GM21528 (cell line): ENCODE results near the gene SDK2.

Experiments
- ATAC-seq: cut with Tn5 transposase; IDR thresholded peaks from one replicate; pipeline ENCODE4 v1.9.1; 2021; ENCODE audit warnings: mild to moderate bottlenecking, moderate library complexity; ENCODE audit not compliant: unreplicated experiment, low FRiP score

The SDK2 gene

DNA sequence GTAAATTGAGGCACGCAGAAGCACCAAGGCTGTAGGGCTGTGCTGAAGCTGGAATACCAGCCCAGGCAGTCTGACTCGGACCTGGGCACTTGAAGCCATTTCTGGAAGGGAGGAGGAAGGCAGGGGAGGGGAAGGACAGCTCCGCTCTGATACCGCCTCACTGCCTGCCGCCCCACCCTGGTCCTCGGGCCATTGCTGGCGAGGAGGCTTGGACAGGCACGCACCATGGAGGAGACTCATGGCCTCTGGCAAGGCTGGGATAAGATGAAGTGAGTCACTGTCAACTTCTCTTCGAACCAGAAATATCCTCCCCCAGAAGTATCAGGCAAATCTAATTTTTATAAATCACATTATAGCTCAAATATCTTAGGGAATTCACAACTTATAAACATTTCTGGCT, 81.3 kb downstream of the SDK2 start:
- ATAC-seq, result no peak

DNA sequence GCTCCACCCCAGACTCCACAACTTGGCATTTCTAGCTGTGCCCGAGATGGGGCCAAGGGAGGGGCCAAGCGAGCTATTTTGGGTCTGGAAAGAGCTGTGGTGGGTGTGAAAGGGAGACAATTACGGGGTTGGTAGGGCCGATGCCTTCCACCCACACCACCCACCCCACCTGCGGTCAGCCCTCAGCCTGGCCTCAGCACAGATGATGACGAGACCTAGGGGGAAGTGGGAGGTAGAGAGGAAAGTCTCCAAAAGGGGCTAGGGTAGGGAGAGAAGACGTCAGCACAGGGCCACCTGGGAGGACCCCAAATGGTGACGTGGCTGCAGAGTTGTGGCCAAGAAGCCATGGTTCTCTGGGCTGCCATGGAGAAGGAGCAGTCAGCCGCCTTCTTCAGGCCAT, 83.1 kb downstream of the SDK2 start:
- no peak for ATAC-seq

DNA sequence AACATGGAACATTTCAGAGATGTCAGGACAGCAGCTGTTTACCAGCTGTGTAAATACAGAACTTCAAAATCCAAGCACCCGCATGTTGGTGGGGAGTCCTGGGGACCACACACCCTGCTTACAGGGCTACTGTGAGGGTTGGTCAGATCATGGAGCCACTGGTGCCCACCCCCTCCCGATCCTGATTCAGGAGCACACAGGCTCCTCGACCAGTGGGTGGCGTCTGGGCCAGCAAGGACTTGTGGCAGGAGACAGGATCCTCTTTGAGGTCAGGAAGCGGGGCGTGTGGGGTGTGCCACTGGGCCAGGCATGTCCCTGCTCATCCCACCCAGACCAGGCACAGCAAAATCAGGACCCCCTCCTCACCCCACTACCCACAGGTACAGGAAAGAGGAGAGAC, 83.6 kb downstream of the SDK2 start:
- no peak for ATAC-seq

DNA sequence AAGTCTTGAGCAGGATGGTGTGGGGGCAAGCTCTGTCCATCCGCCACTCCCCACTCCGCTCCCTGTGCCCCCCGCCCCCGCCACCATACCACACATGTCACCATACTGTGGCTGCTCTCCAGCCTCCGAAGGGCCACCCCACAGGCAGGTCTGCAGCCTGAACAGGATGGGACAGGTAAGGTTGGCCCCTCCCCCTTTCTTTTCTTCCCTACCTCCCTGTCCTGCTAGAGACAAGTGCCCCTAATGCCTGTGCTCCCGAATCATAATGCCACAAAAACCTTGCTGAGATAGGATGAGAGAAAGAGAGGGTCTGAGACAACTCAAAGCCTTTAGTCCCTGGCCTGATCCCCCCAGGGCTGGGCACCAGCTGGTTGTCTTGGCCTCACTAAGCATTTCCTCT, 84.7 kb downstream of the SDK2 start:
- no peak for ATAC-seq

DNA sequence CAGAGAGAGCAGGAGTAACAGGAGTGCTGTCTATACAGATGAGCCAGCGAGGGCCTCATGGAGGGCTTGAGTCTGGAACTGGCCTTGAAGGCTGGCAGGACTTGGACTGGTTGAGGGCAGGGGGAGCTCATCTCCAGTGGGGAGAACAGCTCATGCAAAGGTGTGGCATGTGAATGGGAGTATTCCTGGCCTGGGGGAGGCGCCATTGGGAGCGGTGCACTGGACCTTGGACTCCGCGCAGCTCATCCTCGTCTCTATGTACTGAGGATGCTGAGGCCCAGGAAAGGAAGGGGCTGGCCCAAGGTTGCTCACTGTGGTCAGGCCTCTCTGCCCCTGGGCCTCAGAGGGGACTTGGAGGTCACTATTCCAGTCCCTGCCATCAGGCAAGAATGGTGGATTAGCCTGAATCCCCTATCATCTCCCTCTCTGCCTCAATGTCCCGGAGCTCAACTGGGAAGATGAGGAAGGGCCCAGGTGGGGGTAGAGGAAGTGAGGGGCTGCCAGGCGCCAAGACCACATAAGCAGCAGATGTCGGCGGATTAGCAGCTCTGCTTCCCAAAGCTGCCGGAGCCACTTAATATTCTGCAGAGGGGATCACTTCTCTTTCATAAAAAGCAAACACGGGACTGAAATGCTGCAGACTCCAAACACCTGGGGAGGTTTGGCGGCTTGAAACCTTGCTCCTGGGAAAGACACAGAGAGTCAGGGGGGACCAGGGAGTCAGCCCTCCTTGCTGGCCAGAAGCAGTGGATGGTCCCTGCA, 88.9 kb downstream of the SDK2 start:
- no peak for ATAC-seq

DNA sequence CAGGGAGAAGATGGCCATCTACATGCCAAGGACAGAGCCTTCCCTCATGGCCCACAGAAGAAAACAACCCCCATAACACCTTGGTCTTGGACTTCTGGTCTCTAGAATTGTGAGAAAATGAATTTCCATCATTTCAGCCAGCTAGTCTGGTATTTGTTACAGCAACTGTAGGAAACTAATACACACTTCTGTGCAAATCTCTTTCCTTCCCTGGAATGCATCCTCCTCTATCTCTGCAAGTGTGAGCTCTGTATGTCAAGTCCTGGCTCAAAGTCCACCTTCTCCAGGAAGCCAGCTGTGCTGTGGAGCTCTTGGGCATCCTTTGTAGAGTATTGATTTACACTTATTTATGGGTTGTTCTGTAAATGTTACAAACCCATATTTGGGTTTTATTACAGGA, 89.7 kb downstream of the SDK2 start:
- ATAC-seq, result no peak

DNA sequence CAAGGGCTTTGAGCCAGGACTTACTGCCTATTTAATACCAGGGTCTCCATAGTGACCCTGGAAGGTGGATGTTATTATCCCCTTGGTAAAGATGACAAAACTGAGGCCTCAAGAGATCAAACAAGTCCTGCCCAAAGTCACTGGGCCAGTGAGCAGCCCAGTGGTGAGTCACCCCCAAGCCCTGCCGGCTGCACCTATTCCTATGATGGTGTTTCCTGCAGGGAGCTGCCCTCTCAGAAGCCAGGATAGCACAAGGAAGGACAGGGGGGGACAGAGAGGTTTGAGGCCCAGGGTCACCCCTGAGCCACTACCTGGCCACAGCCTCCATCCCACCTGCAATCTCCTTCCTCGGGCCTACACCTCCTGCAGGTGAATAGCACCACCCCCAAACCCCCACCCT, 90.9 kb downstream of the SDK2 start:
- ATAC-seq, result no peak

DNA sequence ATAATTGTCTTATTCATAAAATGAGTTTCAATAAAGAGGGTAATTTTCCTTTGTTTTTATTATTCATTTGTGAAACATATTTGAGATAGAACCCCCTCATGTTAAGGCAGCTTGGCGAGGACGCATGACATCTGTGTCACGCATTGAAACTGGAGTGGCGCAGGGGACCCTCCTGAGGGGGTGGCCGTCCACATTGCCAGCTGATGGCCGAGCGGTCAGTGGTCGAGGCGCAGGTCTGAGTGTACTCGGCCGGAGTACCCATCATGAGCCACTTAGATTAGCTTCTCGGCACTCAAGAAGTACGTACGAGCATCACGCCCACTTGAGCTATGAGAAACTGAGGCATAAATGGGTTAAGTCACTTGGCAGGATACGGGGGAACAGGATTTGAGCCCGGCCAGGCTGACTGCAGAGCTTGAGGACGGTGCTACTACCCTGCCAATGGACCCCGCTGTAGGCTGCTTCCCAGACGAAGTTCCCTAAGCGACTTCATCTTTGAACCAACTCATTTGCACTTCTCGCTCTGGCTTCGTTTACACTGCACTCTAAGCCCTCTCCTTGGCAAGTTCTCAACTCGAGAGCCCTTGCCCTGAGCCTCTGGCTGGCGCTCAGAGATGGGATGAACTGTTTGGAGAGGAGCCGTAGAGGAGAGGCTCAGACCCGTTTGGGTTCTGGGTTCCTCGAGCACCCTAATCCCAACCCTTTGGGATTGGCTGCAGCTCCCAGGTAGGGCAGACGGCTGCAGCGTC, 91.8 kb downstream of the SDK2 start:
- no peak for ATAC-seq

DNA sequence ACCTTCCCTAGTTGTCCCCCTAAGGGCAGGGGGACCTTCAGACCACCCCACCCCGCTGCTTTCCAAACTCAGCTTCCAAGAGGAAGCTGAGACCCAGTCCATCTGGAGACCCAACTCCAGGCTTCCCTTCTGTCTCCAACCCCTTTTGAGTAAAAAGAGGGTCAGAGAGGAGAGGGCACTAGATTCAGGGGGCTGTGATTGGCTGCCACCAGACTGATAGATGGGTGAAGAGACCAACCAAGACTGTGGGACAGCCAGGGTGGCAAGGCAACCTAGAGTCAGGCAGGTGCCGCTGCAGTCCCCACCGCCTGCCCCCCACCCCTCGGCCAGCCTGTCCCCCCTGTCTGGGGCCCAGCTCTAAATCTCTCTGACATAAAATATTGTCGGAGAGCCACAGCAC, 92.5 kb downstream of the SDK2 start:
- no peak for ATAC-seq

DNA sequence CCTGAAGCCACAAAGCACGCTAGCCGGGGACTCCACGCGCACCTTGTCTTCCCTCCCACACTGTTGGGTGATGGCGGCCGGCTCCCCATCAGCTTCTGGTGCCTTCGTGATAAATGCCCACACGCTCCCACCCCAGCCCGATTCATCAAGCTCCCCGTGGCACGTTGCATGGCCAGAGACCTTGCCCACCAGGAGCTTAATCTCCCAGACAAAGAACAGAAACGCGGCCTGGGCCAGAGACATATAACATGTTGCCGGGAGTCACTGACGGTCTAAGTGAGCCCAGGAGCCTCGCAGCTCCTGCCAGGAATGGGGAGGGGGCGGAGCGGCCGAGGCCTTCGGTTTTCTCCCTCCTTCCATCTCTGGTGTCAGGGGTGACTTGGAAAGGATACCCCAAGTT, 93.1 kb downstream of the SDK2 start:
- no peak for ATAC-seq

DNA sequence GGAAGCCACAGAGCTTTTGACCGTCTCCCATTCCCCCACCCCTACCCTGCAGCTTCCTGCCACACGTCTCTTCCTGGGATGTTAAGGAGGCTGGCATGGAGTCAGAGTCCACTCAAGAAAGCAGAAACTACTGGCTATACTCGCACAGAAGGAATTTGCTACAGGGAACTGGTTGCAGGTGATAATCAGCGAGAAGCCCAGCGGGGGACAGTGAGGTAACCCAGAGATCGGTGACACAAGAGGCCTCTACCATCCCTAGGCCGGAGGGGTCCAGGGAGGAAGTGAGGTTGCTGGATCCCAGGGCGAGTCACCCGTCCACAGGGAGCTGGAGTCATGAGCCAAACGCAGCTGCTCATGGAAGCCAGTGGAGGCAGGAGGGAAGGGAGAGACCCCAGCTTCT, 93.7 kb downstream of the SDK2 start:
- no peak for ATAC-seq

DNA sequence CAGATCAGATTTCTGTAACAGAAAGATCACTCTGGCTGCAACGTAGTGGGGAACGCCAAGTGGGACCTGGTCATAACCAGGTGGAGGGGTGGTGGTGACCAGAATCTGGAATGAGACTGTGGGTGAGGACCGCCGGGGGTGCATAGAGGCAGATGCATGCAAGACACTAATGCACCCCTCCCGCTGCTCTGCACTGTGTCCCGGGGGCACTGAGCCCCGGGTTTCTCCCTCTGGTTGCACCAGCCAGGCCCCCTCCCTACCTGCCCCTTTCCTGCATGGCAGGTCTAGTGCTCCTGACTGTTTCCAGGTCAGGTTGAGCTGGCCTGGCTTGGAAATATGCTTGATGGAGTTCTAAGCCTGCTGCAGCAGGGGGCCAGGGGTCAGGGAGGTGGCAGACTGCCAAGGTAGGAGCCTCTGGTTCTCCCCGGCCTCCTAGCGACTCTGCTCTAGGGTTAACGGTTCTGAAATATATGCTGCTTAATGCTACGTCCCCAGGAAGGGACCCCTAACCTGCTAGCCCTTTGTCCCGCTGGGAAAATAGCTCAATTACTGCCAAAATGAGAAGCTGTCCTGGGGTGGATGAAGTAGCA, 94.3 kb downstream of the SDK2 start:
- no peak for ATAC-seq

DNA sequence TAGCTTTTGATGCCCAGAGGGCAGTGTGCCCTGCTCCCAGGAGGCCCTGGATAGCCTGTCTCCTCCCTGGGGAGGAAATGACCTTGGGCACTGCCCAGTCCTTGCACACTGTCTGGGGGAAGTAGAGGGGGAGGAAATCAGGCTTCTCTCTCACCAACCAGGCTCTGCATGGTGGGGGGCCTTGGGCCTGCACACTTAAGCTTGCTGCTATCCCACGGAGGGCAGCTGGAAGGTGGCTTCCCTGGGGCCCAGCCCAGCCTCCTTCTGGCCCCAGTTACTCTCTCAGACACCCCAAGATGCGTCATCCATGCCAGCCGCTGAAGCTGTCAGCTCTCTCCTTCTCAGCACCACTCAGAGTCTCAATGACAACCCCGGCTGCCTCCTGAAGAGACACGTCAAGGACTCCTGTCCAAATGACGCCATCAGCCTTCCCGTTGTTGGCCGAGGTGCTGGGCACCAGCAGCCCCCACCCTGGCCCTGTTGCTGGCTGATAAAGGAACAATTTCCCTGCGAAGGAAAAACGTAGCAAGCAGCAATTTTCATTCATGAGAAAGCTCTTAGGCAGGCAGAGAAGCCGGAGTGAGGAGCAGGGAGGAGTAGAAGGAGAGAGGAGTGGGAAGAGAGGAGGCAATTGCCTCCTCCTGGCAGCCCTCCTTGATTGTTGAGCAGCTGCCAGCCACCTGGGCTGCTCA, 95.5 kb downstream of the SDK2 start:
- no peak for ATAC-seq

DNA sequence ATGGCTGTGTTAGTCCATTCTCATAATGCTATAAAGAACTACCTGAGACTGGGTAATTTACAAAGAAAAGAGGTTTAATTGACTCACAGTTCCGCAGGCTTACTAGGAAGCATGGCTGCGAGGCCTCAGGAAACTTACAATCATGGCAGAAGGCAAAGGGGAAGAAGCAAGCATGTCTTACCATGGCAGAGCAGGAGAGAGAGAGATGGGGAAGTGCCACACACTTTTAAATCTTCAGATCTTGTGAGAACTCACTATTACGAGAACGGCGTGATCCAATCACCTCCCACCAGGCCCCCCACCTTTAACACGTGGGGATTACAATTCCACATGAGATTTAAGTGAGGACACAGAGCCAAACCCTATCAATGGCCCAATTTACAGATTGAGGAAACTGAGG, 96.5 kb downstream of the SDK2 start:
- no peak for ATAC-seq

DNA sequence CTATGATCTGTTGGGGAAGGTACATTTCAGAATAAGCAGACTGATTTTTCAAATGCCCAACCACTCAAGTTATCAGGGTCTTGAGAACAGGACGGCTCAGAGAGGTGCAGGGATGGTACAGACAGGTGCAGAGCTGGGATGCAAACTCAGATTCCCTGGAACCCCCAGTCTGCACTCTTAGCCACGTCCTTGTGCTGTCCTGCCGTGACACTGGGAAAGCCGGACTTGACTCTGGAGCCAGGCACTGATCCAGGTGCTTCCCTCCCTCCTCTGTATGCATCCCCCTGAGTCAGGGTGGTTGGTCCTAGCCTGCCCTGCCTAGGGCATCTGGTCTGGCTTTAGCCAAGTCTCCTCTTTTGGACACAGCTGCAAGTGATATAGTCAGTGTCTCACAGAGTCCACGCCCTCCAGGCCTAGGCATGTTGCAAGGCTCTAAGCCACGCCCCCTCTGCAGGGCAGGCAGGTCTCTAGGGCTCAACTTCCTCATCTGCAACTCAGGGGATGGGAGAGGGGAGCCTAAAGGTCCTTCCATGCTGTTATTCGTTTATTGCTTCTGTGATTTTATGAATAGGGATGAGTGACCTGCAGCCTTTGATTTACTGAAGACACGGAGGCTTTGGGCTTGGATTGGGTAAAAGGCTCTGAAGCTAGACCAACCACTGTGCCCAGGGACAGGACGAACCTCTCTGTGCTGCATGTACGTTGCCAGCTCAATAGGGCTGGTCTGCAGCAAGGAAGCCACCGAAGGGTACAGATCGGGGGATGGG, 97.3 kb downstream of the SDK2 start:
- no peak for ATAC-seq

DNA sequence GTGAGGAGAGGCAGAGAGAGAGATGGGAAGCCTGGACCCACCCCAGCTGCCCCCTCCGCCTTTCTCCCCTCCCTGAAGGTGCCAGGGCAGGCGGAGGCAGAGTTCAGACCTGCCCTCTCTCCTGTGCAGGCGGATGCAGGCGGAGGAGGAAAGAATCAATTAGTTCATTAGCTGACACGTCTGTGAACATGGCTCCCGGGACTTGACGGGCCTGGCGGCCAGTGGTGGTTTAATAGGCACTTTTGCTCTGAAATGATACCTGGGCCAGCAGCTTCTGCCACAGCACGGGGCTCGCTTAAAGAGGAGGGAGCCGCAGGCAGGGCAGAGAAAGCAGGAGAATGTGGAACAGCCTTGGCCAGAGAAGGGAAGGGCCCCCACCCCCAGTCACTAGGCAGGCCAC, 98.1 kb downstream of the SDK2 start:
- no peak for ATAC-seq

DNA sequence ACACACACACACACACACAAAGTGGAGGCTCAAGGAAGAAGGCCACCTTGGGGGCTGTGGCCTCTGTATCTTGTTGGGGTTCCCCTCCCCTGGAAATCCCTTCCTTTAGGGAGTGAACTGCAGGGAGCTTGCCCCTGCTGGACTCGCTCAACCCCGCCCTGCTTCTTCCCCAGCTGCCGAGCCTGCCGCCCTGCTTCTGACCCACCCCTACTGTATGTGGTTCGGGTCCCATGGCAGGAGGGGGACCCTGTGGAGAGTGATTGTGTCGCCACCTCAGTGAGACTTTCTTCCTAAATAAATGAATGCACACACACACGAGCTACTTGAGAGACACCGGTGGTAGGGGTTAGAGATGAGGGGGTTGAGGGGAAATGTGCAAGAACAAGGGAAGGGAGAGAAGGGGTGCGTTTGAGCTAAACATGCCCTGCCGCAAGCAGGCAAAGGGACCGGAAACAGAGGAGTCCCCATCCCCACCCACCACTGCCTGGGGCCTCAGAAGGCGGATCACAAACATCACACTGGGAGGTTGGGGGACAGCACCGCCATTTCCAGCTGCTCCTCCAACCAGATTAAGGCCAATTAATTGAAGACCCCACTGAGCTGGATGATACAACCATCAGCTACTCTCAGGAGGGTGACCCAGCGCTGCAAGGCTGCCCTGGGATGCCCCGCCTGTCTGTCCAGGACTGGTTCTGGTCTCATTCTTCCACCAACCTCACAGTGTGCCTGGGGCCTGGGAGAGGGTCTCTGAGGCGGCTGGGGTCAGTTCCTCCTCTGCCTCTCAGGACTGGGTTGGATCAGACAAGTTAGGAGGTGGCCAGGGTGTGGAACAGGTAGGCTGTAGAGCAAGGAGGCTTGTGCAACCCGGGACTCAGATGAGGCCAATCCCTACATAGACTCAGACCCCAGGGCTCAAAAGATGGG, 98.9 kb downstream of the SDK2 start:
- no peak for ATAC-seq

DNA sequence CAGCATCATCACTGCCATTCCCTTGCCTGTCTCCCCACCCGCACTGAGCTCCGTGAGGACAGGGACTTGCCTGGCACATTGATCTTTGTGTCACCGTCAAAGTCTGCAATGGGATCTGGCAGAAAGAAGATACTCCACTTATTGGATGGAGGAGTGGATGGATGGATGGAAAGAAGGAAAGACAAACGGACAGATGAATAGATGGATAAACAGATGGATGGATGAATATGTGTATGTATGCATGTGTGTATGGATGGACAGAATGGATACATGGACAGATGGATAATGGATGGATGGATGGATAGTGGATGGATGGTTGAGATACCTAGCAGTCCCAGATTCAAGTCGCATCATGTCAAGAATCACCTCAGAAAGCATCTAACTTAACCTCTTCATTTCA, 99.9 kb downstream of the SDK2 start:
- ATAC-seq, result no peak

DNA sequence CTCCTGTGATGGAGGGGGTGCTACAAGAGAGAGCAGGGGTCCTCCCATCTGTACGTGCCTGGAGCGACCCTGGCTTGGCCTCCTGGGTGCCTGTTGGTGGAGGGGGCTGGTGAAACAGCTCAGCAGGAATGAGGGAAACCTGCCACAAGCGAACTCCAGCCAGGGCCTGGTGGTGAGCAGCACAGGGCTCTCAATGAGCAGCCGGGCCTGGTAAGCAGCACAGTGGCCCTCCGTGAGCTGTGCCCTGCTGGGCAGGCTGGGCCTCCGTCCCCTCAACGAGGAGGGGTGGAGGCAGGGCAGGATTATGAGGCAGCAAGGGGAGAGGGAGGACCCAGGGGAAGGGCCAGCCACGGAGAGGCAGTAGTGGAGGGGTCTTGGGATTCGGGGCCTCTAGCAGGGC, 101.9 kb downstream of the SDK2 start:
- no peak for ATAC-seq
